K562 (cell line): ENCODE data around the gene GPC1. TPM values are rescaled to one million over a fixed set of nuclear protein-coding genes. Genes with fewer than 3 reads are reported as not detected.

Source experiments
- CC2D1A ChIP-seq: fragments of 450-650 bp; IDR thresholded peaks from 2 replicates; pipeline ENCODE4 v1.6.1; 2017; ENCODE audit warnings: mild to moderate bottlenecking
- HIVEP1 ChIP-seq: fragments of 250-450 bp; sonication (Bioruptor Pico); IDR thresholded peaks from 2 replicates; pipeline ENCODE4 v1.4.0; 2020; ENCODE audit warnings: mild to moderate bottlenecking
- RBM25 ChIP-seq: fragments of 200-400 bp; formaldehyde crosslinking; IDR thresholded peaks from 2 replicates; pipeline ENCODE4 v1.6.1; 2018; ENCODE audit warnings: low read length, low read depth, moderate library complexity; ENCODE audit not compliant: severe bottlenecking
- U2AF2 ChIP-seq: fragments of 200-400 bp; formaldehyde crosslinking; optimal IDR thresholded peaks from 2 replicates; pipeline ENCODE3; 2017; ENCODE audit warnings: low read depth, mild to moderate bottlenecking, low read length
- polyA plus RNA-seq, 8 experiments: library from polyadenylated mRNA; depleted of rRNA in 4 of 8; stranded (reverse) in 5 of 8; unstranded in 3 of 8; fragments of >200 nt; fragmentation: Nextera tagmentation in 2 of 8; fragmentation: Illumina TruSeq in 1 of 8; extraction: Ambion mirVana in 2 of 8; extraction: Trizol in 1 of 8; gene quantifications; 2 replicates each; pipeline versions ENCODE4 v1.2.1 to v1.2.3, GENCODE V29; 2011 to 2014; ENCODE audit warnings: inconsistent platforms in 1 of 8, missing spikeins in 1 of 8
- total RNA-seq, 7 experiments: library from RNA; depleted of rRNA in 6 of 7; stranded (reverse); fragments of >200 nt in 6 of 7; fragmentation: Illumina TruSeq in 2 of 7; extraction: Trizol in 2 of 7; gene quantifications; 2 replicates each; pipeline versions ENCODE4 v1.2.1 to v1.2.3, GENCODE V29; 2011 to 2021; ENCODE audit warnings: low replicate concordance in 1 of 7
- TF ChIP-seq, protein P1 (sequence below): fragments of 450-650 bp; IDR thresholded peaks from 2 replicates; pipeline ENCODE4 v1.6.1; 2018; ENCODE audit not compliant: partially characterized antibody
- TF ChIP-seq, protein P2 (sequence below): fragments of 250-450 bp; sonication (Bioruptor Pico); IDR thresholded peaks from 2 replicates; pipeline ENCODE4 v1.9.0; 2021; ENCODE audit warnings: mild to moderate bottlenecking
- TF ChIP-seq, protein P3 (sequence below): sonication (generic); formaldehyde crosslinking; IDR thresholded peaks from 2 replicates; pipeline ENCODE4 v1.8.0; 2022; ENCODE audit warnings: missing genetic modification reagents, mild to moderate bottlenecking, moderate library complexity, borderline replicate concordance

Gene GPC1
- total and polyA plus RNA-seq, 9 of the 15 experiments (the other 6 are each of a cell fraction or from before 2014, with no cell fraction given), result 0.07 to 0.82 (median 0.14) TPM; not detected in 3

DNA sequence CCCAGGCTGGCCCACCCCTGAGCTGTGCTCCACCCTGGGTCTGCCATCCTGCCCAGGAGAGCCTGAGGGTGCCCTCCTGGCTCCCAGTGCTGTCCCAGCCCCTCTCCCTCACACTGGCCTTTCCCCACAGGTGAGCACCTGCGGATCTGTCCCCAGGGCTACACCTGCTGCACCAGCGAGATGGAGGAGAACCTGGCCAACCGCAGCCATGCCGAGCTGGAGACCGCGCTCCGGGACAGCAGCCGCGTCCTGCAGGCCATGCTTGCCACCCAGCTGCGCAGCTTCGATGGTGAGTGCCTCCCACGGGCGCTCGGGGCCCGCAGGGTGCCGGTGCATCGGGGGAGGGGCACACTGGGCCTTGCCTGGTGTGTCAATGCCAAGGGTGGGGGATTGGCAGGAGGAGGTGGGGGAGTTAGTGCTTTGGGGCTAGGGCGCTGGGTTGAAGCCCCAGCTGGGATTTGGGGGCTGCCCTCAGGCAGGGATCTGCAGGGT is 23.5 kb downstream of the GPC1 start (continued):
- TF ChIP-seq U2AF2 (no peak), HIVEP1 (CRISPR knock-in tag) (no peak), RBM25 (no peak), CC2D1A (no peak)
- TF ChIP-seq, protein P1, sequence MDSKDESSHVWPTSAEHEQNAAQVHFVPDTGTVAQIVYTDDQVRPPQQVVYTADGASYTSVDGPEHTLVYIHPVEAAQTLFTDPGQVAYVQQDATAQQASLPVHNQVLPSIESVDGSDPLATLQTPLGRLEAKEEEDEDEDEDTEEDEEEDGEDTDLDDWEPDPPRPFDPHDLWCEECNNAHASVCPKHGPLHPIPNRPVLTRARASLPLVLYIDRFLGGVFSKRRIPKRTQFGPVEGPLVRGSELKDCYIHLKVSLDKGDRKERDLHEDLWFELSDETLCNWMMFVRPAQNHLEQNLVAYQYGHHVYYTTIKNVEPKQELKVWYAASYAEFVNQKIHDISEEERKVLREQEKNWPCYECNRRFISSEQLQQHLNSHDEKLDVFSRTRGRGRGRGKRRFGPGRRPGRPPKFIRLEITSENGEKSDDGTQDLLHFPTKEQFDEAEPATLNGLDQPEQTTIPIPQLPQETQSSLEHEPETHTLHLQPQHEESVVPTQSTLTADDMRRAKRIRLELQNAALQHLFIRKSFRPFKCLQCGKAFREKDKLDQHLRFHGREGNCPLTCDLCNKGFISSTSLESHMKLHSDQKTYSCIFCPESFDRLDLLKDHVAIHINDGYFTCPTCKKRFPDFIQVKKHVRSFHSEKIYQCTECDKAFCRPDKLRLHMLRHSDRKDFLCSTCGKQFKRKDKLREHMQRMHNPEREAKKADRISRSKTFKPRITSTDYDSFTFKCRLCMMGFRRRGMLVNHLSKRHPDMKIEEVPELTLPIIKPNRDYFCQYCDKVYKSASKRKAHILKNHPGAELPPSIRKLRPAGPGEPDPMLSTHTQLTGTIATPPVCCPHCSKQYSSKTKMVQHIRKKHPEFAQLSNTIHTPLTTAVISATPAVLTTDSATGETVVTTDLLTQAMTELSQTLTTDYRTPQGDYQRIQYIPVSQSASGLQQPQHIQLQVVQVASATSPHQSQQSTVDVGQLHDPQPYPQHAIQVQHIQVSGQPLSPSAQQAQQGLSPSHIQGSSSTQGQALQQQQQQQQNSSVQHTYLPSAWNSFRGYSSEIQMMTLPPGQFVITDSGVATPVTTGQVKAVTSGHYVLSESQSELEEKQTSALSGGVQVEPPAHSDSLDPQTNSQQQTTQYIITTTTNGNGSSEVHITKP, result no peak
- TF ChIP-seq, protein P2, sequence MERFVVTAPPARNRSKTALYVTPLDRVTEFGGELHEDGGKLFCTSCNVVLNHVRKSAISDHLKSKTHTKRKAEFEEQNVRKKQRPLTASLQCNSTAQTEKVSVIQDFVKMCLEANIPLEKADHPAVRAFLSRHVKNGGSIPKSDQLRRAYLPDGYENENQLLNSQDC (CRISPR knock-in tag), result no peak
- TF ChIP-seq, protein P3, sequence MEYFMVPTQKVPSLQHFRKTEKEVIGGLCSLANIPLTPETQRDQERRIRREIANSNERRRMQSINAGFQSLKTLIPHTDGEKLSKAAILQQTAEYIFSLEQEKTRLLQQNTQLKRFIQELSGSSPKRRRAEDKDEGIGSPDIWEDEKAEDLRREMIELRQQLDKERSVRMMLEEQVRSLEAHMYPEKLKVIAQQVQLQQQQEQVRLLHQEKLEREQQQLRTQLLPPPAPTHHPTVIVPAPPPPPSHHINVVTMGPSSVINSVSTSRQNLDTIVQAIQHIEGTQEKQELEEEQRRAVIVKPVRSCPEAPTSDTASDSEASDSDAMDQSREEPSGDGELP (CRISPR knock-in tag), result no peak
- TF ChIP-seq, all 486 proteins: peak for 0
